ENCODE measurements around the gene ESRRB. TPM values are rescaled to one million over a fixed set of nuclear protein-coding genes. Genes with fewer than 3 reads are reported as not detected.

The ESRRB gene
- total RNA-seq, 1 donor from 2014 or later, result not detected

DNA sequence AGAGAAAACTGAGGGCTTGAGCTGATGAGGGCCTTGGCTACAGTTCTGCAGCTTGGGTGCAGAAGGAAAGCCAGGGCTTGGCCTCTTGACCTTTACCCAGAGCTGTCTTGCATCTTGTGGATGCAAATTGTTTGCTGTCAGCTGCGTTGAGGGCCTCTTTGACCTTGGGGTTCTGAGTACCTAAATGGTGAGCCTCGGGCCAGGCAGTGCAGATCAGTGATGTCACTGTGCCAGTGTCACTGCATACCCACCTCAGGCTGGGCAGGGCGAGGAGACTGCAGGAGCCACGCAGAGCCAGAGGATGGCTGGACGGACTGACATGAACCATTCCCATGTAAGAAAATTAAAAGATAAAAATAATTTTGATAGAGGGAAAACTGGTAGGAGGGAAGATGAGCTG lies 18.6 kb downstream of the ESRRB start:
- DNase-seq (no peak), ATAC-seq (no peak)
- Histone ChIP-seq H3K27ac (no peak overlapping the region), H3K4me1 (no peaks in the 10 kb centered on the region), H3K27me3 (ENCODE audit: low read depth) (no peaks in the 10 kb centered on the region), H3K4me3 (no peak overlapping the region), H3K36me3 (no peaks in the 10 kb centered on the region), H3K9me3 (no peaks in the 10 kb centered on the region)
- no peak for TF ChIP-seq CTCF (IDR thresholded peaks at IDR 0.05)
- intact Hi-C loops (cut with DNase I), result no loop called here

- DNase-seq (no peak), ATAC-seq (no peak)
- Histone ChIP-seq H3K4me1 (no peaks in the 10 kb centered on the region), H3K27ac (no peak overlapping the region), H3K4me3 (no peak overlapping the region), H3K9me3 (no peaks in the 10 kb centered on the region), H3K27me3 (ENCODE audit: low read depth) (no peaks in the 10 kb centered on the region), H3K36me3 (no peaks in the 10 kb centered on the region)
- no peak for TF ChIP-seq CTCF (IDR thresholded peaks at IDR 0.05)
- intact Hi-C loops (cut with DNase I), result no loop called here
Measured at GRCh38 chr14:76395161-76395560, 19.2 kb downstream of the ESRRB start.

GRCh38 chr14:76396714-76397187 lies 20.8 kb downstream of the ESRRB start:
- Histone ChIP-seq H3K27ac (no peak overlapping the region), H3K4me1 (no peaks in the 10 kb centered on the region), H3K27me3 (ENCODE audit: low read depth) (no peaks in the 10 kb centered on the region), H3K9me3 (no peaks in the 10 kb centered on the region), H3K36me3 (no peaks in the 10 kb centered on the region), H3K4me3 (no peak overlapping the region)
- intact Hi-C loops (cut with DNase I), result no loop called here
- TF ChIP-seq CTCF (IDR thresholded peaks at IDR 0.05), result no peak
- ATAC-seq (no peak), DNase-seq (no peak)

DNA sequence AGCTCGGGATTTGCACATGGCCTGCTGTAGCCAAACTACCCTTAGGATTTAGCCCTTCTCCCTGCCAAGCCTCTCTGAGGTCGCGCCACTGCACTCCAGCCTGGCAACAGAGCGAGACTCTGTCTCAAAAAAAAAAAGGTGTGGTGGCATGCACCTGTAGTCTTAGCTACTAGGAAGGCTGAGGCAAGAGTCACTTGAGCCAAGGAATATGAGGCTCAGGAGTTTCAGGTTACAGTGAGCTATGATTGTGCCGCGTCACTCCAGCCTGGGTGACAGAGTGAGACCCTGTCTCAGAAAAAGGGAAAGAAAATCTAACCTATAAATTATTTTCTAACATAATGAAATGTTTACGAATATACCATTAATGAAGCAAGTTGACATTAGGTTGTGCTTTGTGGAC lies 29.7 kb downstream of the ESRRB start:
- DNase-seq (no peak), ATAC-seq (no peak)
- Histone ChIP-seq H3K27ac (no peak overlapping the region), H3K27me3 (ENCODE audit: low read depth) (no peaks in the 10 kb centered on the region), H3K36me3 (no peaks in the 10 kb centered on the region), H3K4me3 (no peak overlapping the region), H3K9me3 (no peaks in the 10 kb centered on the region), H3K4me1 (no peaks in the 10 kb centered on the region)
- no peak for TF ChIP-seq CTCF (IDR thresholded peaks at IDR 0.05)
- intact Hi-C loops (cut with DNase I), result no loop called here

GRCh38 chr14:76407449-76408150 lies 31.7 kb downstream of the ESRRB start:
- H3K4me1 ChIP-seq, result no peaks in the 10 kb centered on the region
- H3K4me3 ChIP-seq, result no peak overlapping the region
- intact Hi-C loops (cut with DNase I), result no loop called here
- peaks cover 2% of the 10 kb centered on the region for H3K27me3 ChIP-seq (ENCODE audit: low read depth)
- DNase-seq, result peak; percentile 16
- ATAC-seq, result no peak
- no peak overlapping the region for H3K27ac ChIP-seq
- no peak for TF ChIP-seq CTCF (IDR thresholded peaks at IDR 0.05)
- no peaks in the 10 kb centered on the region for H3K9me3 ChIP-seq
- H3K36me3 ChIP-seq, result no peaks in the 10 kb centered on the region
